Measurements from ENCODE around the gene BABAM2. TPM values are rescaled to one million over a fixed set of nuclear protein-coding genes. Genes with fewer than 3 reads are reported as not detected.

Gene BABAM2
- total RNA-seq, 4 donors from 2014 or later = 33.3 to 48.9 (median 37.9) TPM

DNA sequence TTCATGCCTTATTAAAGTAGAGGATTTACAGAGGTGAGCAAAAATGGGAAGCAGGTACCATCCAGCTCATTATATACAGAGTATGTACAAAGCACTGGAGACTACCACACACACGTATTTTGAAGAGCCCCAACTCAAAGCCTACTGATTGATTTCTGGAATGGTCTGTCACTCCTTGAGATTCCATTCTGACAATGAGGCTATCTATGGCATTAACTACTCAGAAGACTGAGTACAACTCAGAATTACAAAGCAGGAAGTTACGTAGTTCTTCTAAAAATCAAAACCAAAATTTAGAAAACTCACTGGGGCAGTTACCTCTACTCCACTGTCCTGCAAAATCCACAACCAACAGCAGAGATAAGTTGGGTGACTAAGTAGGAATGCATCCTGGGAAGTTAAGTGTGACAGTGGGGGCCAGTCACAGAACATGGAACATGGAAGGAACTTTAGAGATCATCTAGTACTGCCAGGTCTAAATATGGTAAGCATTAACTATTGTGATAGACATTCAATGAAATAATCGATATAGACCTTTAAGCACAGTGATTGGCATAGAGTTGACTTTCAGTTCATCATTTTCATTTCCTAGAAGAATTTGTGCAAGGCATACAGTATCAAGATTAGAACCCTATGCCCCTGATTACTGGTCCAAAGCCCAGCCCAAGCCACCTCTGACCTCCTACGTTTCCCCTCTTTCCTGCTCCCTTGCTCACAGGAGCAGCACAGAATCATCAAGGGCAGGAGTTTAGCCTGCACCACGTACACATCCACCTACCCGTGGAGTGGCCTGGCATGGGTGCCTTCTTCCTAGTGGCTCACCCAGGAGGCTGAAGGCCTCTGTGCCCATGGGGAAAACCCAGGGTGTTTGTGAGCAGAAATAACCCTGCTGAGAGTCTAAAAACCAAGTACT lies 422.0 kb downstream of the BABAM2 start:
- WGBS, 2 donors (ENCODE audit: low coverage in 1 of 2) = 89 to 90% methylated on average over 4 to 6 of the region's 6 CpGs
- Histone ChIP-seq H3K4me3 (no peak overlapping the region), H3K4me1 (no peaks in the 10 kb centered on the region), H3K27ac (no peak overlapping the region), H3K9me3 (no peaks in the 10 kb centered on the region), H3K27me3 (no peaks in the 10 kb centered on the region), H3K36me3 (no peaks in the 10 kb centered on the region)
- in situ Hi-C loops (cut with MboI; ENCODE audit: low pct_ligation_motif_present in 1 of 4, low pct_unique_long_range_greater_than_20kb in 1 of 4, low sequenced_read_pairs in 3 of 4) (no loop called here), intact Hi-C loops (cut with DNase I; ENCODE audit: low total_unique reads) (no loop called here)
- no peak for DNase-seq
- TF ChIP-seq EP300 (IDR thresholded peaks at IDR 0.05; ENCODE audit: low read depth) (no peak), POLR2AphosphoS5 (IDR thresholded peaks at IDR 0.05) (no peak), POLR2A (IDR thresholded peaks at IDR 0.05) (no peak)
- TF ChIP-seq, protein P1, sequence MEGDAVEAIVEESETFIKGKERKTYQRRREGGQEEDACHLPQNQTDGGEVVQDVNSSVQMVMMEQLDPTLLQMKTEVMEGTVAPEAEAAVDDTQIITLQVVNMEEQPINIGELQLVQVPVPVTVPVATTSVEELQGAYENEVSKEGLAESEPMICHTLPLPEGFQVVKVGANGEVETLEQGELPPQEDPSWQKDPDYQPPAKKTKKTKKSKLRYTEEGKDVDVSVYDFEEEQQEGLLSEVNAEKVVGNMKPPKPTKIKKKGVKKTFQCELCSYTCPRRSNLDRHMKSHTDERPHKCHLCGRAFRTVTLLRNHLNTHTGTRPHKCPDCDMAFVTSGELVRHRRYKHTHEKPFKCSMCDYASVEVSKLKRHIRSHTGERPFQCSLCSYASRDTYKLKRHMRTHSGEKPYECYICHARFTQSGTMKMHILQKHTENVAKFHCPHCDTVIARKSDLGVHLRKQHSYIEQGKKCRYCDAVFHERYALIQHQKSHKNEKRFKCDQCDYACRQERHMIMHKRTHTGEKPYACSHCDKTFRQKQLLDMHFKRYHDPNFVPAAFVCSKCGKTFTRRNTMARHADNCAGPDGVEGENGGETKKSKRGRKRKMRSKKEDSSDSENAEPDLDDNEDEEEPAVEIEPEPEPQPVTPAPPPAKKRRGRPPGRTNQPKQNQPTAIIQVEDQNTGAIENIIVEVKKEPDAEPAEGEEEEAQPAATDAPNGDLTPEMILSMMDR (IDR thresholded peaks at IDR 0.05) = no peak

DNA sequence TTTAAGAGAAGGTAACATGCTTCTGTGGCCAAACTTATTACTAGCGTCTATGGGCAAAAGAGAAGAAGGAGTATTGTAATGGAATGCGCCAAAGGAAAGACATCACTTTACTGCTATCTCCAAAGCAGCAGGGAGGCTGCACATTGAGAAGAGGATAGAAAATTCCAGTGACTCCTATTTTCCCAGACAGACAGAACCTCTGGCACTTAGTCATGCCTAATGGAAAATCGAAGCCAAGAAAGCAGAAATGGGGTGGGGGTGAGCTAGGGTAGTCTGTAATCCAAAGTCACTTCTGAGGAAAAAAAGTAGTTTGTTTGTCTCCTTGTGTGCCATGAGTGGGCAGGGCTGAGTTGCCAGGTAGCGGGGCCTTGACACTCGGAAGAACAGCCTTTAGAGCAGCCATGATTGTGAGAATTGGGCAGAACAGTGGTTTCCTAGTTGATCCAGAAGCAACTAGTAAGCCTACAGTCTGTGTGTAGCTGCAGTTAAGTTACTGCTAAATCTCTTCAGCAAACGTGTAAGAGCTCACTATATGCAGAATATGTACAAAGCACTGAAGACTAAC lies 422.8 kb downstream of the BABAM2 start:
- DNase-seq = no peak
- no peaks in the 10 kb centered on the region for H3K36me3 ChIP-seq
- no peak for TF ChIP-seq EP300 (IDR thresholded peaks at IDR 0.05; ENCODE audit: low read depth)
- TF ChIP-seq, protein P1 (IDR thresholded peaks at IDR 0.05) = no peak
- TF ChIP-seq POLR2AphosphoS5 (IDR thresholded peaks at IDR 0.05) = no peak
- TF ChIP-seq POLR2A (IDR thresholded peaks at IDR 0.05) = no peak
- no peaks in the 10 kb centered on the region for H3K9me3 ChIP-seq
- H3K27ac ChIP-seq = no peak overlapping the region
- peaks cover 0 to 1% (median 0%) of the 10 kb centered on the region in 4 donors for H3K4me1 ChIP-seq
- WGBS, 2 donors (ENCODE audit: low coverage in 1 of 2) = 92 to 98% methylated on average over 5 to 6 of the region's 6 CpGs
- no peaks in the 10 kb centered on the region for H3K27me3 ChIP-seq
- intact Hi-C loops (cut with DNase I; ENCODE audit: low total_unique reads) (no loop called here), in situ Hi-C loops (cut with MboI; ENCODE audit: low pct_ligation_motif_present in 1 of 4, low pct_unique_long_range_greater_than_20kb in 1 of 4, low sequenced_read_pairs in 3 of 4) (no loop called here)
- H3K4me3 ChIP-seq = no peak overlapping the region

DNA sequence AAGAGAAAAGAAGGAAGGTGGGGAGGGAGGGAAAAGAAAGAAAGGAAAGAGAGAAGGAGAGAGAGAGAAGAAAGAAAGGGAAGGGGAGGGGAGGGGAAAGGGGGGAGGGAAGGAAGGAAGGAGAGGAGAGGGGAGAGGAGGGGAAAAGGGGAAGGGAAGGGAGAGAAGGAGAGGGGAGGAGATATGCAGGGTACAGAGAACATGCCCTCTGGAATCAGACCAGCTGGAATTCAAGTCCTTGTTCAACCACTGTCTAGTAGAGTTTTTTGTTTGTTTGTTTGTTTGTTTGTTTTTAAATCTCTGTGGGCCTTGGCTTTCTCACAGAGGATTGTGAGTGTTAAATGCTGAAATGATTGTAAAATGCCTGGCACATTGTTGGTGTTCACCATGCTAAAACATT lies 424.4 kb downstream of the BABAM2 start:
- Histone ChIP-seq H3K27ac (no peak overlapping the region), H3K4me1 (peaks cover 0 to 6% (median 2%) of the 10 kb centered on the region in 4 donors), H3K36me3 (no peaks in the 10 kb centered on the region), H3K27me3 (no peaks in the 10 kb centered on the region), H3K4me3 (no peak overlapping the region), H3K9me3 (no peaks in the 10 kb centered on the region)
- DNase-seq = no peak
- in situ Hi-C loops (cut with MboI; ENCODE audit: low pct_ligation_motif_present in 1 of 4, low pct_unique_long_range_greater_than_20kb in 1 of 4, low sequenced_read_pairs in 3 of 4) = no loop called here
- TF ChIP-seq, protein P1 (IDR thresholded peaks at IDR 0.05) = no peak
- TF ChIP-seq POLR2A (IDR thresholded peaks at IDR 0.05) = no peak
- no peak for TF ChIP-seq POLR2AphosphoS5 (IDR thresholded peaks at IDR 0.05)
- no peak for TF ChIP-seq EP300 (IDR thresholded peaks at IDR 0.05; ENCODE audit: low read depth)
- intact Hi-C loops (cut with DNase I; ENCODE audit: low total_unique reads) = no loop called here

DNA sequence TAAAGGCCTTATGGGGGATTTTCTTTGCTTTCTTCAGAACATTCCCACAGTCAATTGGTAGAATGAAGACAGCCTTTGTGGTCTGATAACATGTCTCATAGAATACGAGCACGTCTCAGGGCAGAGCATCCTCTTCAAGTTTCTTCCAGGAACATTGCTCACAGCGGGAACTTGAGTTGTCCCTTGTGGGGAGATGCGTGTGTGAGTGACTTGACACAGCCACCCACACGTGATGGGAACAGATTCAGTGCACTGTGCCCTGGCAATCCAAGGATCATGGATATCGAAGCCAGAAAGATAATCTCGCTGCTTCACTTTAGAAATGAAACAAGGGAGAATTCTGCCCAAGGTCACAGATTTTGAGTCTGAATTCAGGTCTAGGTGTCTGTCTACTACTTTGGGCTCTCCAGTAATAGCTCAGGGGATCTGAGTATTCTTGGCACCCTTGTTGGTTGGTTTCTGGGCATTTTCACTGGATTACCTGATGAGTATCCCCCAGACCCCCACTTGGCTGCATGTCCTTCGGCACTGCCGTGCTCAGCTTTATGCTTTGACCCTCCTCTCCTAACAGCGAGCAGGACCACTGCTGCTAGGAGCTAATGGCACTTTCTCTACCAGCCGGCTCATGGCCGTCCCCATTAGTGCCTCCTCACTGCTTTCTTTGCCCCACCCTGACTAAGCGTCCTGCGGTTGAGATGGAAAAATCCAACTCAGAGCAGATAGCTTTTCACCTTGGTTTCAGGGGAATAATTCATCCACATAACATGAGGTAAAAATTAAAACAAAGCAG lies 426.2 kb downstream of the BABAM2 start:
- Histone ChIP-seq H3K9me3 (no peaks in the 10 kb centered on the region), H3K36me3 (no peaks in the 10 kb centered on the region), H3K27me3 (no peaks in the 10 kb centered on the region), H3K27ac (no peak overlapping the region), H3K4me1 (peaks cover 0 to 8% (median 2%) of the 10 kb centered on the region in 4 donors), H3K4me3 (no peak overlapping the region)
- TF ChIP-seq POLR2AphosphoS5 (IDR thresholded peaks at IDR 0.05) = no peak
- no peak for TF ChIP-seq POLR2A (IDR thresholded peaks at IDR 0.05)
- TF ChIP-seq, protein P1 (IDR thresholded peaks at IDR 0.05) = no peak
- no peak for TF ChIP-seq EP300 (IDR thresholded peaks at IDR 0.05; ENCODE audit: low read depth)
- DNase-seq = no peak
- 87 to 96% methylated on average over 4 to 14 of the region's 14 CpGs for WGBS, 2 donors (ENCODE audit: low coverage in 1 of 2)
- intact Hi-C loops (cut with DNase I; ENCODE audit: low total_unique reads) (no loop called here), in situ Hi-C loops (cut with MboI; ENCODE audit: low pct_ligation_motif_present in 1 of 4, low pct_unique_long_range_greater_than_20kb in 1 of 4, low sequenced_read_pairs in 3 of 4) (no loop called here)

All from transverse colon (tissue), 4 donors.